DMS 273 (cell line): ENCODE measurements around the gene SFXN5.
A peak's percentile ranks its signal among the peaks of the same experiment; 100 is the strongest.

Experiments
- DNase-seq: peaks from one replicate; lab custom pipeline; 2025; ENCODE audit not compliant: unreplicated experiment; lab: John Stamatoyannopoulos, UW

SFXN5 gene

GRCh38 chr2:72926368-72926767 lies 145.1 kb downstream of the SFXN5 start:
- DNase-seq, result no peak

- no peak for DNase-seq
Measured at GRCh38 chr2:72925328-72925943, 146.1 kb downstream of the SFXN5 start.

GRCh38 chr2:72924353-72925240 lies 146.9 kb downstream of the SFXN5 start:
- DNase-seq, result no peak

DNA sequence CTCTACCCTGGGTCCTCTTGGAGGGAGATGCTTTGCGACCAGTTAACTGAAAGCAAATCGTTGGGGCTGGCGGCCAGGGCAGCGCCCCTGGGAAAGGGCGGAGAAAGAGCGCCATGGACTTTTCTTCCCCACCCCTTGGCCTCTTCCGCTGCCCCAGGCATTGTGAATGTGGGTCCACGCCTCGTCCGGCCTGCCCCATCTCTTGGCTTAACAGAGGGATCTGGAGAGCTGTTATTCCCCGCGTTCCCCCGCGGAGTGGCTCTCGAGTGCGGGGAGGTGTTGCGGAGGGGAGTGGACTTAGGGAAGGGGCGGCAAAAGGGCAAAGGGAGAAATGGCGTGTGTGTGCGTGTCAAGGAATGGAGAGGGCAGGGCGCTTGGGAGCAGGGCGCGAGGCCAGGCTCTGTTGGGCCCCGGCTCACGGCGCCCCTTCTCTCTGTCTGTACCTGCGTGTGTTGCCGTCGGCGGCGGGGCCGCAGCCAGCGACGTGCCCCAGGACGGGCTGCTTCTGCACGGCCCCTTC lies 147.6 kb downstream of the SFXN5 start:
- DNase-seq, result no peak

- DNase-seq, result no peak
Measured at GRCh38 chr2:72921853-72922252, 149.7 kb downstream of the SFXN5 start.

- DNase-seq, result no peak
Measured at GRCh38 chr2:72921088-72921851, 150.2 kb downstream of the SFXN5 start.

GRCh38 chr2:72920318-72921087 lies 151.0 kb downstream of the SFXN5 start:
- no peak for DNase-seq

DNA sequence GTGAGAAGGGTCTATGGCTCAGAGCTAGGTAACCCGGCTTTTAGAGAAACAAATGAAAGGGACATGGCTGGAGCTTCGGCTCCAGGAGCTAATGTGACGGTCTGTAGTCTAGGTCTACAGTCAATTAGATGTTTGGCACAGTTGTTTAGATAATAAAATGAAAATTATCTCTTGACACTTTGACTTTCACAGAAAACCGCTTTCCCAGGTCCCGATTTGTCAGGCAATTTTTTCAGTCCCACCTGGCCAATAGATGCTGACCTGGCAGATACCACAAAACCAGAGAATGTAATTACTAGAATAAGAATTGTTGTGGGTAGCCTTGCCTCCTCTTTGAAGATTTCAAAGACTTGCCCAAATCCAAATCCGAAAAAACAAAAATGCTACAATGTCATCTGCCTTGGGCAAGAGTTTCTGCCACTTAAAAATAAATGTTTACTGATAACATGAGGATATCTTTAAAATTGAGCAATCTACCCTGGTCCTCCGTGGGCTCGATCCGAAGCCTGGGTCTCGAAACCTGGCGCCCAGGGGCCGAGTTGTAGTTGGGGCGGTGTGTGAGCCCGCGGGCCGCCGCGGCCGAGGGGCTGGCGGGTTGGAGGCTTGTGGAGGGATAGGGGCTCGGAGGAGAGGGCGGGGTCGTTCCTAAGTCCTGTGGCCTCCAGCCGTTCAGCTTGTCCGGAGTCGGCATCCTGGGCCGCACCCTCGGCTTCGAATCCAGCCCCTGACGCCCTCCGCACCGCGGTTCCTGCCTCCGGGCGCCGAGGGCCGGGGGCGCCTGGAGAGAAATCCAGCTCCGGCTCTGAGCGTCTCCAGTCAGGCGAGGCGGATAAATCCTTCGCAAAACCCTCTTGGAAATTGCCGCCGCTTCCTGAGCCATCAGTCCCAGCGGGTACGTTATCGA lies 151.8 kb downstream of the SFXN5 start:
- no peak for DNase-seq

- DNase-seq, result peak; percentile 89
Measured at GRCh38 chr2:72917877-72918553, 153.5 kb downstream of the SFXN5 start.

DNA sequence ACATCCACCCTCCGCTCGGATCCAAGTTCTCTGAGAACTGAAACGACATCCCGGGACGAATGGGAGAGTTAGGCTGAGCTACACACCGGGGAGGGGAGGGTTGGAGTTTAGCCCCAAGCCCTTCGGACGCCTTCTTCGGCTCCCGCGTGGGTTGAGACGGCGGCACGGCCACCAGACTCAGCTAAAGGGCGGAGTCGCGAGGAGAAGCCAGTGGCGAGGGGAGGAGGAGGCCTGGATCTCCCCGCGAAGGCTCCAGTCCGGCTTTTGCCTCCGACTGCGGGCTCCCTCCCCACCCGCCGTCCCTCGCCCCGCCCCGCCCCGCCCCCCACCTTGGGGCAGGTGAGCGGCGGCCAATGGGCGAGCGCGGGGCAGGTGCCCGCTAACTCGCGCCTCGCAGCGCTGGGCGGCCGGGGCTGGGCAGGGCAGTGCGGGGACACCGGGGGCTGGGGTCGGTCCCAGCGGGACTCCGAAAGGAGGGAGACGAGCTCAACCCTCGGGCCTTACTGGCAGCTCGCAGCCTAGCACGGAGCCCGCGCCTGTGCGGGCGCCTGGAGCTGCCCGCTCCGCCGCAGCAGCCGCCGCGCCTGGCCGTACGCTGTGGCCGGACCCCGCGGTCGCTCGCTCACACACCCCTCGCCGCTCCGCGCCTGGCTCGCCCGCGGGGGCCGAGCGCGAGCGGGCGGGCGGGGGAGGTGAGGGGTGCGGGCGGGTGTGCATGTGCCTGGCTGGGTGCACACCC lies 154.2 kb downstream of the SFXN5 start, which contains the start of gene EMX1:
Gene EMX1, plus strand, starts transcription at position 382 of the 739 bp plus-strand sequence. Its CDS starts 334 bp downstream, at position 716.
- peak; percentile 93 for DNase-seq

DNA sequence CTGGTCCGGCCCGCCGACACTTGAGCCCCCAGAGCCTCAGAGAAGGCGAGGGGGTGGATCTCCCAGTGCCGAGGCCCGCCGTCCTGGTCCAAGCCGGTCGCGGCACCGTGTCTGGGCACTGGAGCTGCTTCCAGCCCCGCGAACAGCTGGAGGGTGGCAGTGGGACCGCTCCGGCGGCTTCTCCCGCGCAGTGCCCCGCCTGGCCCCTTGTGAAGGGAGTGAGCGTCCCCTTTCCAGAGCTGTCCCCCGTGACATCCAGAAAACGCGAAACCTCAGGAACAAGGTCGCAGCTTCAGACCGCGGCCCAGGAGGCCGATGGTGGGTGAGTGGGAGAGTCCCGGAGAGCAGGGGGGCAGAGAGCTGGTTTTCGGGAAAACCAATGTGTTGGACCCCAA lies 154.8 kb downstream of the SFXN5 start:
- peak; percentile 78 for DNase-seq

DNA sequence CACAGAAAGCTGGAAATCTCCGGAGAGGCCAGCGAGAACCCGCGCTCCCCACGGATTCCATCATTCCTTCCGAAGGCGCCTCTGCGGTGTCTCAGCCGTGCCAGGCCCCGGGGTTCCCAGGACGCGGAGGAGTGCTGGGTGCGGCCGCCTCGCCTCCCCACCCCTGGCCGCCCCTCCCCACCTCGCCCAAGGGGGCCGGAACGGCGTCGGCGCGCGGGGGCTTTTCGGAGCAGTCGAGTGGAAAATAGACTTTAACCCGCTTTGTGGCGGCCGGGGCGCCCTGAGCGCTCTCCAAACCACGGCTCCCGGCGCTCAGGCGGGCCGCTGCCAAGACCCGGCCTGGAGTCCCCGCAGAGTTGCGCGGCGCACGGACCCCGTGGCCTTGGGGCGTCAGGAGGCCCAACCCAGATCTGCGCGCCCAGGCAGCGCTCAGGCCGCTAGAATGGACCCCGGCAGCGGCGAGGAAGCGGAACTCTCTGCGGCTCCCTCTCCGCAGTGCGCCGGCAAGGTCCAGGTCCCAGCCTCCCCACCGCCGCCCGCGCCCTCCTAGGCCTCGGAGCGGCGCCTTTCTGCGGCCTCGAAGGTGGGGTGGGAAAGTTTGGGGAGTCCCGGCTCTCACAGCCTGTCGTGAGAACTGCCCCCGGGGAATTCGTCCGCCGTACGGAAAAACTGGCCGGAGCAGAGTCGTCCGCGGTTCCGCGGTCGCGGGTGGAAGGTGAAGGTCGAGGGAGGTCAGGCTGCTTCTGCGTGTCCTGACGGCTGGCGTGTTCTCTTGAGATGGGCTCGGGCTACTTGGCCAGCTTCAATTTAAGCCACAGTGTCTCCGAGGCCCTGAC lies 155.4 kb downstream of the SFXN5 start:
- DNase-seq, result peak; percentile 90

- no peak for DNase-seq
Measured at GRCh38 chr2:72915320-72915906, 156.1 kb downstream of the SFXN5 start.

DNA sequence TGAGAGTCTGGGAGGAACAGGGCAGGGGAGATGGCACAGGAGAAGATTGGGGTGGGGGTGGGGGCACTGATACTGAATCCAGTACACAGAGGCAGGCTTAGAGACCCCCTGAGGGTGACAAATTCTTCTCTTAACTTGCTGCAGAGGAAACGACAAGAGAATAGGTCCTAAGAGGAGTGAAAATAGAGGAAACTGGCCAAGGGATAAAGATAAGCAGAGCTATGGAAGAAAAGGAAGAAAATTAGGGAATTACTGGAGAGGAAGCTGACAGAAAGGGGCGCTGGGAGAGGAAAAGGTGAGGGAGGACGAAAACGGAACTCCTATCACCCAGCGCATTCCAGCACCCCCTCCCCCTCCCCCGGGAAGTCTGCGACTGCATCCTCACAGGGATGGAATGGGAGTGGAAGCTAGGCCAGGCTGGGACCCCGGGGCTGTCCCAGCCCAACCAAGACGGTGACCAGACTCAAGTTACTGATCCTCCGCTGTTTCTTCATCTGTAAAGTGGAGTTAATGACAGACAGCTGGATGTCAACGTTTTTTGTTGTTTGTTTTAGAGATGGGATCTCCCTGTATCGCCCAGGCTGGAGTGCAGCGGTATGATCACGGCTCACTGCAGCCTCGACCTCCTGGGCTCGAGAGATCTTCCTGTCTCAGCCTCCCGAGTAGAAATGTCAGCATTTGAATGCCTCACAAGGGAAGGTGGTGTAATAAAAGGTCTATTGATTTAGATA lies 156.8 kb downstream of the SFXN5 start:
- DNase-seq, result no peak

- no peak for DNase-seq
Measured at GRCh38 chr2:72914206-72914559, 157.3 kb downstream of the SFXN5 start.

DNA sequence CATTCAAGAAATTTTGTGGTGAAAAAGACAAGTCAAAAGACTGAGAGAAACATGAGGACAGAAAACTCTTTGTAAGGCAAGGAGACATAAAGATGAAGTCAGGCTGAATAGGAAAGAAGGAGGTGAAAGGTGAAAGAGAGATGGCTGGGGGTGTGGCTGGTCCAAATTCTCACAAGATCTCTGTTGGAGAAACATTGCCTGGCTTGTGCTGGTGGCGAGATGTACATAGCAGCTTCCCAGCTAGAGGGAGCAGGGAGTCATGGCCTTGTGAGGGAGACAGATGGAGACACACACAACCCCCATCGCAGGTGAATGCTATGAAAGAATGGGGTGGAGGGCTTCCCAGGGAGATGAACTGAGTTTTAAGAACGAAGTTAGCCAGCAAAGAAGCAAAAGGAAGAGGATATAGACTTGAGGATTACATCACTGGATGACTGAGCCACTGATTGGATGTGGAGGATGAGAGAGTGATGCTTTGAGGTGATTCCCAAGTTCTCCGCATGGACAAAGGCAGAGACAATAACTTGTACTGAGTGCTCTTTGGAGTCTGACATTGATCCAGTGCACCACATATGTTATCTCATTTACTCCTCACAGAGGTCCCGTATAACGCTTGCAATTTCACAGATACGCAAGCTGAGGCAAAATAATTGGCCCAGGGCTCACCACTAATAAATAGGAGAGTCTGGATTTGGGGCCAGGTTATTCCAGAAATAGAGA lies 157.9 kb downstream of the SFXN5 start:
- DNase-seq, result peak; percentile 62
